H1 (cell line): Measurements from ENCODE around the gene TTR. TPM values are rescaled to one million over a fixed set of nuclear protein-coding genes. Genes with fewer than 3 reads are reported as not detected.

Experiments used
- CTCF ChIA-PET: fragments of 300-600 bp; sonication (Branson Sonifier 250); formaldehyde crosslinking; loops from one replicate; lab custom pipeline; 2021; ENCODE audit not compliant: partially characterized antibody; lab: Charles Lee
- POLR2A ChIA-PET: fragments of 300-600 bp; sonication (Branson Sonifier 250); formaldehyde crosslinking; loops from one replicate; lab custom pipeline; 2021; ENCODE audit warnings: inconsistent platforms; ENCODE audit not compliant: partially characterized antibody; lab: Charles Lee
- DNase-seq, 2 experiments: peaks; one replicate each; pipeline versions ENCODE4 v3.0.0 to v3.0.0-alpha.2; 2010 to 2022; ENCODE audit warnings: low spot score in 2 of 2, low read depth in 1 of 2, mixed read lengths in 1 of 2
- FAIRE-seq: peaks from 2 replicates; lab custom pipeline; 2011; peaks lifted over from hg19 to GRCh38; lab: Jason Lieb, UNC
- H2AFZ ChIP-seq: 2 replicates; pipeline ENCODE4 v1.8.1; 2012; ENCODE audit warnings: low read length, inconsistent platforms
- H2AK5ac ChIP-seq: 2 replicates; pipeline ENCODE4 v1.6.1; 2013; ENCODE audit warnings: low read depth, low read length
- H2BK120ac ChIP-seq: replicated peaks from 2 replicates; pipeline ENCODE3; 2013; ENCODE audit warnings: low read depth, low read length, inconsistent platforms
- H2BK12ac ChIP-seq: 2 replicates; pipeline ENCODE4 v1.6.1; 2013; ENCODE audit warnings: low read depth, low read length
- H2BK15ac ChIP-seq: 2 replicates; pipeline ENCODE4 v1.6.1; 2013; ENCODE audit warnings: low read length
- H2BK20ac ChIP-seq: 2 replicates; pipeline ENCODE4 v1.6.1; 2013; ENCODE audit warnings: low read length
- H2BK5ac ChIP-seq: 2 replicates; pipeline ENCODE4 v1.6.1; 2013; ENCODE audit warnings: low read depth, low read length
- H3K14ac ChIP-seq: 2 replicates; pipeline ENCODE4 v1.6.1; 2013; ENCODE audit warnings: inconsistent platforms; ENCODE audit not compliant: insufficient read length
- H3K18ac ChIP-seq: 2 replicates; pipeline ENCODE4 v1.6.1; 2013; ENCODE audit warnings: low read length; ENCODE audit errors: extremely low read depth
- H3K23ac ChIP-seq: 2 replicates; pipeline ENCODE4 v1.6.1; 2013; ENCODE audit warnings: inconsistent platforms; ENCODE audit not compliant: insufficient read length
- H3K23me2 ChIP-seq: 2 replicates; pipeline ENCODE4 v1.6.1; 2013; ENCODE audit warnings: low read depth, low read length
- H3K27ac ChIP-seq: 2 replicates; pipeline ENCODE4 v1.6.1; 2011; ENCODE audit warnings: low read depth, low read length, inconsistent platforms
- H3K27me3 ChIP-seq, 4 experiments: replicated peaks in 1 of 4; 1 replicate in 1 of 4; 2 replicates in 3 of 4; pipeline versions ENCODE4 v1.6.1 to v1.8.1; 2011 to 2013; ENCODE audit warnings: low read length in 3 of 4, mild to moderate bottlenecking in 3 of 4, inconsistent platforms in 2 of 4, mixed read lengths in 2 of 4, moderate library complexity in 1 of 4; ENCODE audit not compliant: control insufficient read depth in 3 of 4, insufficient read depth in 3 of 4; ENCODE audit errors: extremely low read depth in 1 of 4
- H3K36me3 ChIP-seq, 4 experiments: 2 replicates each; pipeline versions ENCODE4 v1.6.1 to v1.8.1; 2011 to 2013; ENCODE audit warnings: mild to moderate bottlenecking in 4 of 4, low read length in 3 of 4, moderate library complexity in 2 of 4, control low read depth in 1 of 4, inconsistent platforms in 1 of 4; ENCODE audit not compliant: insufficient read depth in 4 of 4, control insufficient read depth in 2 of 4
- H3K4ac ChIP-seq: replicated peaks from 2 replicates; pipeline ENCODE3; 2013; ENCODE audit warnings: low read length, low read depth, mixed read lengths, inconsistent platforms; ENCODE audit not compliant: insufficient read length
- H3K4me1 ChIP-seq, 4 experiments: replicated peaks in 1 of 4; 1 replicate in 1 of 4; 2 replicates in 3 of 4; pipeline versions ENCODE4 v1.6.1 to v1.8.1; 2011 to 2013; ENCODE audit warnings: low read length in 3 of 4, inconsistent platforms in 2 of 4, mixed read lengths in 1 of 4; ENCODE audit not compliant: insufficient read depth in 4 of 4, control insufficient read depth in 3 of 4
- H3K4me2 ChIP-seq, 2 experiments: 2 replicates each; pipeline versions ENCODE4 v1.6.1 to v1.8.1; 2011 to 2013; ENCODE audit warnings: low read depth in 2 of 2, low read length in 2 of 2, control low read depth in 1 of 2, inconsistent platforms in 1 of 2, mild to moderate bottlenecking in 1 of 2; ENCODE audit not compliant: insufficient read depth in 1 of 2
- H3K4me3 ChIP-seq, 4 experiments: fragments of 200-600, 300-600 bp in 1 of 4; sonication (generic), shearing (Covaris generic), sonication (Bioruptor Twin) in 1 of 4; 2 replicates each; pipeline versions ENCODE4 v1.5.1 to v1.8.1; 2011 to 2016; ENCODE audit warnings: low read length in 4 of 4, low read depth in 3 of 4, control low read depth in 2 of 4, inconsistent platforms in 2 of 4, mild to moderate bottlenecking in 2 of 4, mixed read lengths in 1 of 4, moderate library complexity in 1 of 4; ENCODE audit not compliant: insufficient read depth in 2 of 4; ENCODE audit errors: extremely low read depth in 1 of 4
- H3K56ac ChIP-seq: replicated peaks from 2 replicates; pipeline ENCODE3; 2013; ENCODE audit warnings: low read depth, mild to moderate bottlenecking, mixed read lengths, low read length, inconsistent platforms; ENCODE audit not compliant: insufficient read length
- H3K79me1 ChIP-seq: 2 replicates; pipeline ENCODE4 v1.6.1; 2013; ENCODE audit warnings: low read depth, low read length, control low read depth
- H3K79me2 ChIP-seq, 2 experiments: 2 replicates each; pipeline versions ENCODE4 v1.6.1 to v1.8.1; 2012 to 2013; ENCODE audit warnings: low read length in 2 of 2, mild to moderate bottlenecking in 2 of 2, inconsistent platforms in 1 of 2; ENCODE audit not compliant: insufficient read depth in 2 of 2, control insufficient read depth in 1 of 2
- H3K9ac ChIP-seq, 4 experiments: replicated peaks in 1 of 4; 1 replicate in 1 of 4; 2 replicates in 3 of 4; pipeline versions ENCODE4 v1.6.1 to v1.8.1; 2011 to 2013; ENCODE audit warnings: low read depth in 3 of 4, low read length in 3 of 4, control low read depth in 2 of 4, mild to moderate bottlenecking in 2 of 4, moderate library complexity in 2 of 4, inconsistent platforms in 1 of 4; ENCODE audit errors: extremely low read depth in 1 of 4
- H3K9me3 ChIP-seq, 2 experiments: 2 replicates each; pipeline versions ENCODE4 v1.6.1 to v1.8.1; 2012 to 2013; ENCODE audit warnings: mild to moderate bottlenecking in 2 of 2, moderate library complexity in 2 of 2, control low read depth in 1 of 2, inconsistent platforms in 1 of 2, low read depth in 1 of 2, low read length in 1 of 2, mixed read lengths in 1 of 2; ENCODE audit not compliant: insufficient read depth in 2 of 2
- H4K20me1 ChIP-seq, 2 experiments: replicated peaks in 1 of 2; 2 replicates each; pipeline versions ENCODE3 to v1.8.1; 2011 to 2013; ENCODE audit warnings: inconsistent platforms in 2 of 2, low read length in 2 of 2, mild to moderate bottlenecking in 1 of 2; ENCODE audit not compliant: insufficient read depth in 2 of 2, control insufficient read depth in 1 of 2
- H4K5ac ChIP-seq: 2 replicates; pipeline ENCODE4 v1.6.1; 2013; ENCODE audit warnings: low read length, low read depth, mixed read lengths, inconsistent platforms; ENCODE audit not compliant: insufficient read length
- H4K8ac ChIP-seq: 2 replicates; pipeline ENCODE4 v1.8.0; 2013; ENCODE audit warnings: mild to moderate bottlenecking, moderate library complexity, low read length, inconsistent platforms; ENCODE audit not compliant: insufficient read depth; ENCODE audit errors: extremely low read depth
- H4K91ac ChIP-seq: replicated peaks from 2 replicates; pipeline ENCODE3; 2013; ENCODE audit warnings: low read length, mixed read lengths, inconsistent platforms; ENCODE audit not compliant: insufficient read length
- KDM4A ChIP-seq: IDR thresholded peaks from one replicate; pipeline ENCODE4 v1.7.1; 2012; ENCODE audit warnings: low read depth, mild to moderate bottlenecking, moderate library complexity, low read length, inconsistent platforms; ENCODE audit not compliant: severe bottlenecking
- PHF8 ChIP-seq: fragments of 200-600 bp; sonication (generic); conservative IDR thresholded peaks from 2 replicates; pipeline ENCODE4 v1.7.1; 2012; ENCODE audit warnings: low read depth, mild to moderate bottlenecking, inconsistent platforms, low read length, moderate library complexity
- WGBS, 2 experiments: shearing (Covaris generic) in 1 of 2; methylation state at CpG; one replicate each; pipeline versions ENCODE4 v1.1.6 to v1.1.7; 2013 to 2015; ENCODE audit warnings: low lambda C conversion rate in 2 of 2, mixed read lengths in 2 of 2, inconsistent platforms in 1 of 2, low coverage in 1 of 2, missing lambda C conversion rate in 1 of 2; ENCODE audit not compliant: insufficient replicate concordance in 2 of 2, insufficient coverage in 1 of 2, insufficient read length in 1 of 2; ENCODE audit errors: extremely low coverage in 1 of 2, missing lambda C conversion rate in 1 of 2; 5-methylcytosine and 5-hydroxymethylcytosine counted together
- polyA plus RNA-seq, 7 experiments: library from polyadenylated mRNA; depleted of rRNA in 3 of 7; stranded (reverse) in 5 of 7; unstranded in 2 of 7; fragments of >200 nt in 5 of 7; fragments of 200-250 nt in 2 of 7; gene quantifications; 1 replicate in 5 of 7; 2 replicates in 1 of 7; 4 replicates in 1 of 7; pipeline versions ENCODE4 v1.2.1 to v1.2.3, GENCODE V29; 2011 to 2013; ENCODE audit warnings: missing spikeins in 2 of 7, mixed read lengths in 2 of 7
- total RNA-seq: library from RNA; stranded (reverse); fragmentation: NEBNext Ultra II Directional; extraction: Animal tissue kit (Norgen Biotek cat#: 25700); gene quantifications from 2 replicates; pipeline ENCODE4 v1.2.1, GENCODE V29; 2021
- TF ChIP-seq, protein P1 (sequence below), 3 experiments: IDR thresholded peaks; 1 replicate in 2 of 3; 2 replicates in 1 of 3; pipeline versions ENCODE4 v1.5.1 to v1.6.1; 2011; ENCODE audit warnings: low read length in 3 of 3, mild to moderate bottlenecking in 3 of 3, inconsistent platforms in 2 of 3, low read depth in 1 of 3, moderate library complexity in 1 of 3; ENCODE audit not compliant: insufficient read depth in 1 of 3; ENCODE audit errors: control extremely low read depth in 1 of 3

The TTR gene
- total and polyA plus RNA-seq, 2 of the 8 experiments (the other 6 are each of a cell fraction or from before 2014, with no cell fraction given), result not detected

DNA sequence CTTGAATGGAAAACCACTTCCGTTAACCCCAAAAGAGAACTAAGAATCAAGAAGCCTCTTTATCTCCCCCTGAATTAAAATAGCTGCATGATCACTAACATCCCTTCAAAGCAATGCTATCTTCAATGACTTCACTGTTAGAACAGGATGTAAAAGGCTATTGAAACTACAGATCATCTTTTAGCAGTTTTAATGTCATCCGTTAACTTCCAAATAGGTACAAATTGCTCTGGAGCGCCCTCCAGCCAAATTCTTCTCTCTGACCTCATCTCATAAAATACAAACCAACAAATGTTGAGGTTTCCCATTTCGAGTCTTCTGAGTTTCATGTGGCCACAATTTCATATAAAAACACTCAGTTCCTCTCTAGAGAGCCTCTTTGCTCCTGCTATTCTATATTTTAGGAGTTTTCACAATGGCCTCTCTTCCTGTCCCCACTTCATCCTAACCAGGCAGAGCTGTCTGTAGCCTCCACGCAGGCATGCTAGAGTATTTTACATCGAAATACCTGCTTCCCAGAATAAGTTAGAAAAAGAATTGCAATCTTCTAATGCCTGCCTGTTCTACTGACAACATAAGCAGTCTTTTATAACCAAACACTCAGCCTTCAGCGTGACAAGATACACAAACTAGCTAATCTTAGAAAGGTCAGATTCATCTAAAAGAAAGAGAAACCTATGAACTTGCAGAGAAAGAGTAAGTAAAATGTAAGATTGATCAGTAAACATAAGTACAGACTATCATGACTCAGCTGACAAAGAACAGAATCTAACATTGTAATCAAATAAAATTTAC is 54.9 kb downstream of the TTR start:
- Histone ChIP-seq H4K20me1 (peaks cover 0 to 2% of the 10 kb centered on the region in 2 experiments), H2AFZ (no peak overlapping the region), H3K4me2 (no peak overlapping the region), H2BK5ac (no peak overlapping the region), H3K36me3 (peaks cover 0 to 2% (median 0%) of the 10 kb centered on the region in 4 experiments; a peak in 1 of 8 replicates), H3K4ac (no peak overlapping the region), H3K27me3 (no peaks in the 10 kb centered on the region), H3K14ac (no peak overlapping the region), H4K5ac (no peak overlapping the region), H3K9ac (no peak overlapping the region), H3K23me2 (no peaks in the 10 kb centered on the region), H2AK5ac (no peak overlapping the region), H3K79me1 (peaks cover 4% of the 10 kb centered on the region), H4K91ac (no peak overlapping the region), H2BK15ac (no peak overlapping the region), H3K23ac (no peak overlapping the region), H2BK20ac (no peak overlapping the region), H3K79me2 (0 out of 4 replicates have a peak, but pooled peaks cover 0 to 6% of the 10 kb centered on the region in 2 experiments), H3K9me3 (no peaks in the 10 kb centered on the region), H2BK120ac (no peak overlapping the region), H3K56ac (no peak overlapping the region), H3K27ac (no peak overlapping the region), H2BK12ac (no peak overlapping the region), H3K4me3 (no peak overlapping the region), H4K8ac (no peak overlapping the region), H3K18ac (no peak overlapping the region), H3K4me1 (peaks cover 0 to 15% (median 3%) of the 10 kb centered on the region in 4 experiments; a peak in 4 of 7 replicates)
- WGBS, 2 experiments, result 78% methylated on average over 7 of the region's 7 CpGs; no CpG with 5 or more reads in 1 of the 2 experiments
- DNase-seq, result no peak
- POLR2A ChIA-PET, result no interaction called here
- CTCF ChIA-PET, result interaction anchor here (0.8 to 2.6 kb wide), 16 partner anchors 9 to 333 kb away, joined by 3 to 9 read pairs (median 4); no protein-coding TSS in a partner anchor
- FAIRE-seq, result no peak
- TF ChIP-seq, protein P1, sequence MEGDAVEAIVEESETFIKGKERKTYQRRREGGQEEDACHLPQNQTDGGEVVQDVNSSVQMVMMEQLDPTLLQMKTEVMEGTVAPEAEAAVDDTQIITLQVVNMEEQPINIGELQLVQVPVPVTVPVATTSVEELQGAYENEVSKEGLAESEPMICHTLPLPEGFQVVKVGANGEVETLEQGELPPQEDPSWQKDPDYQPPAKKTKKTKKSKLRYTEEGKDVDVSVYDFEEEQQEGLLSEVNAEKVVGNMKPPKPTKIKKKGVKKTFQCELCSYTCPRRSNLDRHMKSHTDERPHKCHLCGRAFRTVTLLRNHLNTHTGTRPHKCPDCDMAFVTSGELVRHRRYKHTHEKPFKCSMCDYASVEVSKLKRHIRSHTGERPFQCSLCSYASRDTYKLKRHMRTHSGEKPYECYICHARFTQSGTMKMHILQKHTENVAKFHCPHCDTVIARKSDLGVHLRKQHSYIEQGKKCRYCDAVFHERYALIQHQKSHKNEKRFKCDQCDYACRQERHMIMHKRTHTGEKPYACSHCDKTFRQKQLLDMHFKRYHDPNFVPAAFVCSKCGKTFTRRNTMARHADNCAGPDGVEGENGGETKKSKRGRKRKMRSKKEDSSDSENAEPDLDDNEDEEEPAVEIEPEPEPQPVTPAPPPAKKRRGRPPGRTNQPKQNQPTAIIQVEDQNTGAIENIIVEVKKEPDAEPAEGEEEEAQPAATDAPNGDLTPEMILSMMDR (IDR thresholded peaks at IDR 0.05; ENCODE audit: control extremely low read depth in 1 of 3, insufficient read depth in 1 of 3, low read depth in 1 of 3, low read length in 3 of 3), result peak in 1 of 3 experiments; percentile 18; a peak in 1 of 4 replicates
- TF ChIP-seq PHF8, result no peak
- TF ChIP-seq KDM4A, result no peak
